B cell (primary cell): ENCODE data around the gene SCYL2.

Experiments
- CTCF ChIP-seq: fragments of 200-600 bp; IDR thresholded peaks from one replicate; pipeline ENCODE4 v1.8.0; 2022; ENCODE audit warnings: antibody characterized with exemption, mild to moderate bottlenecking
- EZH2 ChIP-seq: IDR thresholded peaks from 2 replicates; pipeline ENCODE4 v1.6.1; 2012; ENCODE audit warnings: borderline replicate concordance, low read depth, mild to moderate bottlenecking, moderate library complexity, low read length; ENCODE audit not compliant: insufficient read depth, poor library complexity, severe bottlenecking

DNA sequence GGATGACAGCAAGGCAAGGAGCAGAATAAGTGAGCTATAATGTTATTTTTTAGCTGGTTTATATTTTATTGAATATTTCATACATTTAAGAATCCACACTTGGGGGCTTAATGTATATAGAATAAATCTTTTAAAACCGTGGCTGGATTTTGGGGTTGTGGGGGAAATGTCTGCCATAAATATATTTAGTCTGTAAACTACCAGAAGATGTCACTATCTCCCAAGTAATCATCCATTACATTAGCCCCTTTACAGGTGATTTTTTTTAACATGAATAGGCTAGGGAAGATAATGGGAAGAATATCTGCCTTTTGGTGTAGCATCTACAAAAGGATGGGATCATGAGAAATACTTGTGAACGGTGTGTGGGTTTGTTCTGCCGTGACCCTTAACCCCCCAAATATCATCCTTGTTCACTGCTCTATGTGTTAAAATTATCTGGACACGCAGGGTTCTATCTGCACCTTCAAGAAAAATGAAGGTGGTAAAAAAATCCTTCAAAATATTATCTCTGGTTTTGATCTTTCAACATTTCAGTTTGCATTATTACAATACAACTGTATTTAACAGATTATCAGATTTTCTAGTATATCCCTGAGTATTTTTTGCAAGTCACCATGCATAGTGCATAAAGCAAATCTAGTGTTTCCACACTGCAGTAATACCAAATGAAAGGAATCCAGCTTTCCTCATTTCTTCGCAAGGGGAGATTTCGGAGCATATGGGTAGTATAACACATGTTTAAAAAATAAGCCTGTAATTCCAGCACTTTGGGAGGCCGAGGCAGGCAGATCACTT is 81.9 kb downstream of the SCYL2 start:
- TF ChIP-seq CTCF (no peak), EZH2 (no peak)
